Measurements from ENCODE around the gene CCSER2.

Gene CCSER2

DNA sequence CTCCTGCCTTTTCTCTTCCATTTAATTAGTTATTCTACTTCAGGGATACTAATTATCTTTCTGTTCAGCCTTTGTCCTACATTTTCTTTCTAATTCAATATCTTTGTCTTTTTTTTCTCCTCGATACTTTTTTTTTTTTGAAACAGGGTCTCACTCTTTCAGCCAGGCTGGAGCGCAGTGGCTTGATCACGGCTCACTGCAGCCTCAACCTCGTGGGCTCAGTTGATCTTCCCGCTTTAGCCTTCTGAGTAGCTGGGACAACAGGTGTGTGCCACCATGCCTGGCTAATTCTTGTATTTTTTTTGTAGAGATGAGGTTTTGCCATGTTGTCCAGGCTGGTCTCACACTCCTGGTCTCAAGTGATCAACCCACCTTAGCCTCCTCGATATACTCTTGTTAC, 38.9 kb downstream of the CCSER2 start:
- no peak overlapping the region for H3K4me3 ChIP-seq (ENCODE audit: low read depth, low read length)
- TF ChIP-seq CTCF (IDR thresholded peaks at IDR 0.05; ENCODE audit: insufficient read depth, low read depth, low read length, missing control alignments) = no peak
- DNase-seq (ENCODE audit: low read depth) = no peak

DNA sequence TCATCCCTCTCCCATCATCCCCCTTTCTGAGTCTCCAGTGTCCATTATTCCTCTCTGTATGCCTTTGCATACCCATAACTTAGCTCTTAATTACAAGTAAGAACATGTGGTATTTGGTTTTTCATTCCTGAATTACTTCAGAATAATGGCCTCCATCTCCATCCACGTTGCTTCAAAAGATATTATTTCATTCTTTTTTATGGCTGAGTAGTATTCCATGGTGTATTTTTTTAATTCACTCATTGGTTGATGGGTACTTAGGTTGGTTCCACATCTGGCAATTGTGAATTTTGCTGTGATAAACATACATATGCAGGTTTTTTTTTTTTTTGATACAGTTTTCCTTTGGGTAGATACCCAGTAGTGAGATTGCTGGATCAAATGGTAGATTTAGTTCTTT, 40.4 kb downstream of the CCSER2 start:
- no peak for DNase-seq (ENCODE audit: low read depth)
- TF ChIP-seq CTCF (IDR thresholded peaks at IDR 0.05; ENCODE audit: insufficient read depth, low read depth, low read length, missing control alignments) = no peak
- H3K4me3 ChIP-seq (ENCODE audit: low read depth, low read length) = no peak overlapping the region

DNA sequence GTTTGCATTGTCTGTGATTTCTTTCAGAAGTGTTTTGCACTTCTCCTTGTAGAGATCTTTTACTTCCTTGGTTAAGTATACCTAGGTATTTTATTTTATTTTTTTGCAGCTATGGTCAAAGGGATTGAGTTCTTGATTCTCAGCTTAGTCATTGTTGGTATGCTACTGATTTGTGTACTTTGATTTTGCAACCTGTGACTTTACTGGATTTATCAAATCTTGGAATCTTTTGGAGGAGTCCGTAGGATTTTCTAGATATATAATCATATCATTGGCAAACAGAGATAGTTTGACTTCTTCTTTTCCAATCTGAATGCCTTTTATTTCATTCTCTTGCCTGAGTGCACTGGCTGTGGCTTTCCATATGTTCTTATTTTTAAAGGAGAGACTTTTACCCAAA, 41.9 kb downstream of the CCSER2 start:
- H3K4me3 ChIP-seq (ENCODE audit: low read depth, low read length) = no peak overlapping the region
- DNase-seq (ENCODE audit: low read depth) = no peak
- TF ChIP-seq CTCF (IDR thresholded peaks at IDR 0.05; ENCODE audit: insufficient read depth, low read depth, low read length, missing control alignments) = no peak

GRCh38 chr10:84371944-84372343, 43.6 kb downstream of the CCSER2 start:
- TF ChIP-seq CTCF (IDR thresholded peaks at IDR 0.05; ENCODE audit: insufficient read depth, low read depth, low read length, missing control alignments) = no peak
- no peak for DNase-seq (ENCODE audit: low read depth)
- H3K4me3 ChIP-seq (ENCODE audit: low read depth, low read length) = no peak overlapping the region

GRCh38 chr10:84373000-84373399, 44.6 kb downstream of the CCSER2 start:
- no peak for TF ChIP-seq CTCF (IDR thresholded peaks at IDR 0.05; ENCODE audit: insufficient read depth, low read depth, low read length, missing control alignments)
- no peak overlapping the region for H3K4me3 ChIP-seq (ENCODE audit: low read depth, low read length)
- no peak for DNase-seq (ENCODE audit: low read depth)

GRCh38 chr10:84374455-84374854, 46.1 kb downstream of the CCSER2 start:
- no peak for TF ChIP-seq CTCF (IDR thresholded peaks at IDR 0.05; ENCODE audit: insufficient read depth, low read depth, low read length, missing control alignments)
- DNase-seq (ENCODE audit: low read depth) = no peak

DNA sequence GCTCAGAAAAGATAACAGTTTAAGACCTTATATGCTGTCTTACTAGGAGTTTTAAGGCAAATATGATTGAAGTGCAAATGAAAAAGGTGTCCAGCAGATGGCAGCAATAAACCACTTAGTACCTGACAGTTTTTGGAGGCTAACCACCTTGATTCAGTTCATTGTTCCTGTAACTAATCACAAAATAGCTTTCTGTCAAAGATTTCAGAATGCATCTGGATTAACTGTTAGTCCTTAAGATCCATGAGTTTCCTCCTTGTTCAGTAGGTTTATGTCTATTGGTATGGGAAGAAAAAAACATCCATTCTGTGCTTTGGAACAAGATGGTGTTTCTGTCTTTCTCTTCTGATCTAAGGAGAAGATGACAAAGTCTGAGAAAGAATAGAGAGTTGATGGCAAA, 46.6 kb downstream of the CCSER2 start:
- DNase-seq (ENCODE audit: low read depth) = peak; percentile 69
- H3K4me3 ChIP-seq (ENCODE audit: low read depth, low read length) = no peak overlapping the region
- peak; percentile 57 for TF ChIP-seq CTCF (IDR thresholded peaks at IDR 0.05; ENCODE audit: insufficient read depth, low read depth, low read length, missing control alignments)

More at GRCh38 chr10:84374455-84374854, 46.1 kb downstream of the CCSER2 start:
- no peak overlapping the region for H3K4me3 ChIP-seq (ENCODE audit: low read depth, low read length)

All from GM12865 (cell line).